GM23338 (cell line): ENCODE measurements around the gene SBF2. TPM values are rescaled to one million over a fixed set of nuclear protein-coding genes. Genes with fewer than 3 reads are reported as not detected.
A peak's percentile ranks its signal among the peaks of the same experiment; 100 is the strongest.

ENCODE experiments used
- ATAC-seq: fragments of 200-7000 bp; cut with Tn5 transposase; 3 replicates; pipeline ENCODE4 v1.9.1; 2020
- DNase-seq: peaks from one replicate; pipeline ENCODE4 v3.0.0-alpha.2; 2015; ENCODE audit warnings: low spot score
- H2AFZ ChIP-seq: fragments of 200-600 bp; sonication (generic); 2 replicates; pipeline ENCODE4 v1.8.0; 2016; ENCODE audit warnings: antibody characterized with exemption, mild to moderate bottlenecking, moderate library complexity
- H3F3A ChIP-seq: fragments of 200-600 bp; sonication (generic); replicated peaks from 2 replicates; pipeline ENCODE4 v1.8.0; 2017; ENCODE audit warnings: antibody characterized with exemption, mixed run types, low read depth
- H3K27ac ChIP-seq: fragments of 200-600 bp; sonication (generic); 2 replicates; pipeline ENCODE4 v1.6.1; 2016; ENCODE audit warnings: low read depth
- H3K27me3 ChIP-seq: fragments of 200-600 bp; sonication (generic); 2 replicates; pipeline ENCODE4 v1.8.0; 2016; ENCODE audit warnings: mild to moderate bottlenecking, mixed run types, moderate library complexity; ENCODE audit not compliant: insufficient read depth
- H3K36me3 ChIP-seq: fragments of 200-600 bp; sonication (generic); 2 replicates; pipeline ENCODE4 v1.8.0; 2016; ENCODE audit warnings: mild to moderate bottlenecking; ENCODE audit not compliant: insufficient read depth
- H3K4me1 ChIP-seq: fragments of 200-600 bp; sonication (generic); 2 replicates; pipeline ENCODE4 v1.8.0; 2016; ENCODE audit warnings: mild to moderate bottlenecking, moderate library complexity; ENCODE audit not compliant: insufficient read depth
- H3K4me2 ChIP-seq: fragments of 200-600 bp; sonication (generic); 2 replicates; pipeline ENCODE4 v1.7.1; 2017; ENCODE audit warnings: mixed run types
- H3K4me3 ChIP-seq: fragments of 200-600 bp; sonication (generic); 2 replicates; pipeline ENCODE4 v1.6.1; 2016; ENCODE audit warnings: mixed run types
- H3K79me2 ChIP-seq: fragments of 200-600 bp; sonication (generic); replicated peaks from 2 replicates; pipeline ENCODE4 v1.8.0; 2017; ENCODE audit warnings: mild to moderate bottlenecking; ENCODE audit not compliant: insufficient read depth
- H3K9me2 ChIP-seq: fragments of 200-600 bp; sonication (generic); 2 replicates; pipeline ENCODE4 v1.8.0; 2017; ENCODE audit not compliant: insufficient read depth
- H4K20me1 ChIP-seq: fragments of 200-600 bp; sonication (generic); replicated peaks from 2 replicates; pipeline ENCODE4 v1.8.0; 2017; ENCODE audit warnings: mild to moderate bottlenecking; ENCODE audit not compliant: insufficient read depth
- H3K27ac Mint-ChIP-seq: 2 replicates; pipeline ENCODE4 v1.8.0; 2020; ENCODE audit warnings: inconsistent platforms, mild to moderate bottlenecking, moderate library complexity, mixed read lengths
- H3K27me3 Mint-ChIP-seq: 3 replicates; pipeline ENCODE4 v1.8.0; 2022; ENCODE audit warnings: low read depth, mild to moderate bottlenecking, moderate library complexity, mixed read lengths, inconsistent platforms; ENCODE audit not compliant: insufficient read depth, poor library complexity
- H3K36me3 Mint-ChIP-seq: 3 replicates; pipeline ENCODE4 v1.8.0; 2021; ENCODE audit warnings: low read depth, mild to moderate bottlenecking, inconsistent platforms, moderate library complexity, mixed read lengths
- H3K4me1 Mint-ChIP-seq: 3 replicates; pipeline ENCODE4 v1.8.0; 2020; ENCODE audit warnings: mild to moderate bottlenecking, inconsistent platforms, mixed read lengths
- H3K4me3 Mint-ChIP-seq: 3 replicates; pipeline ENCODE4 v1.8.0; 2021; ENCODE audit warnings: moderate library complexity, mild to moderate bottlenecking, inconsistent platforms, mixed read lengths
- H3K9me3 Mint-ChIP-seq: 3 replicates; pipeline ENCODE4 v1.8.0; 2020; ENCODE audit warnings: moderate library complexity, mild to moderate bottlenecking, inconsistent platforms, mixed read lengths
- CREB1 ChIP-seq: fragments of 250-450 bp; sonication (Bioruptor Pico); IDR thresholded peaks from 2 replicates; pipeline ENCODE4 v1.5.0; 2020; ENCODE audit warnings: low read depth, mild to moderate bottlenecking, moderate library complexity
- ETS1 ChIP-seq: IDR thresholded peaks from 2 replicates; pipeline ENCODE4 v1.6.1; 2016; ENCODE audit warnings: antibody characterized with exemption
- EZH2 ChIP-seq: fragments of 200-600 bp; sonication (generic); IDR thresholded peaks from one replicate; pipeline ENCODE4 v1.8.0; 2017; ENCODE audit warnings: antibody characterized with exemption, mild to moderate bottlenecking, low read depth; ENCODE audit not compliant: unreplicated experiment
- EZH2phosphoT487 ChIP-seq: fragments of 200-600 bp; sonication (generic); IDR thresholded peaks from one replicate; pipeline ENCODE4 v1.8.1; 2018; ENCODE audit warnings: antibody characterized with exemption; ENCODE audit not compliant: unreplicated experiment
- JUNB ChIP-seq: IDR thresholded peaks from one replicate; pipeline ENCODE4 v1.6.1; 2016; ENCODE audit warnings: antibody characterized with exemption; ENCODE audit not compliant: unreplicated experiment
- REST ChIP-seq: IDR thresholded peaks from one replicate; pipeline ENCODE4 v1.6.1; 2018; ENCODE audit warnings: antibody characterized with exemption; ENCODE audit not compliant: unreplicated experiment
- STAT1 ChIP-seq: IDR thresholded peaks from one replicate; pipeline ENCODE4 v1.6.1; 2016; ENCODE audit warnings: antibody characterized with exemption; ENCODE audit not compliant: unreplicated experiment
- polyA plus RNA-seq: library from polyadenylated mRNA; unstranded; fragments of >200 nt; fragmentation: Nextera tagmentation; extraction: Ambion mirVana; gene quantifications from 2 replicates; pipeline ENCODE4 v1.2.1, GENCODE V29; 2016
- total RNA-seq: library from RNA; depleted of rRNA; stranded (reverse); fragments of >200 nt; shearing (Covaris generic); gene quantifications from 2 replicates; pipeline ENCODE4 v1.2.3, GENCODE V29; 2014

Gene SBF2
- total and polyA plus RNA-seq, 2 experiments from 2014 or later: 25.6 to 53.5 TPM

DNA sequence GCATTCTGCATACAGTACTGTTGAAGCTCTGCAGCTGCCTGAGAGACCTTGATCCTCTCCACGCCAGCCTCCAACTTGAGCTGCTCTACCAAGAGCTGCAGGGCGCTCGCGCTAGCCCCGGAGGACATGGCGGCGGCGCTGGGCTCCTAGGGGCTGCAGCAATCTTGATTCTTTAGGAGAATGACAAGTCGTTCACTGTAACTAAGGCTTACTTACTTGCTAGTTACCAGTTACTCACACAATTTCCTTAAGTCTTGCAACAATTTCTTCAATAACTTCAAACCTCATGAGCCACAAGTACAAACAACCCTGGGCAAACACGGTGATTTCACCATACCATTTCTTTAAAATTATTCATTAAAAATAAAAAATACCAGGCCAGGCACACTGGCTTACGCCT lies 21.9 kb downstream of the SBF2 start:
- Histone ChIP-seq H3F3A (no peaks in the 10 kb centered on the region), H3K36me3 (no peaks in the 10 kb centered on the region), H2AFZ (no peak overlapping the region), H3K27me3 (no peaks in the 10 kb centered on the region), H3K4me1 (0 out of 2 replicates have a peak, but pooled peaks cover 11% of the 10 kb centered on the region), H4K20me1 (no peaks in the 10 kb centered on the region), H3K4me3 (no peak overlapping the region), H3K9me2 (no peaks in the 10 kb centered on the region), H3K4me2 (no peak overlapping the region), H3K27ac (no peak overlapping the region), H3K79me2 (peaks cover 50% of the 10 kb centered on the region)
- Mint-ChIP-seq H3K9me3 (no peaks in the 10 kb centered on the region), H3K4me1 (peaks cover 16% of the 10 kb centered on the region), H3K27me3 (peaks cover 3% of the 10 kb centered on the region), H3K27ac (no peak overlapping the region), H3K36me3 (no peaks in the 10 kb centered on the region), H3K4me3 (no peak overlapping the region)
- ATAC-seq (no peak), DNase-seq (no peak)
- TF ChIP-seq CREB1 (CRISPR knock-in tag) (no peak), STAT1 (no peak), REST (no peak), EZH2 (no peak), ETS1 (no peak), EZH2phosphoT487 (no peak)

DNA sequence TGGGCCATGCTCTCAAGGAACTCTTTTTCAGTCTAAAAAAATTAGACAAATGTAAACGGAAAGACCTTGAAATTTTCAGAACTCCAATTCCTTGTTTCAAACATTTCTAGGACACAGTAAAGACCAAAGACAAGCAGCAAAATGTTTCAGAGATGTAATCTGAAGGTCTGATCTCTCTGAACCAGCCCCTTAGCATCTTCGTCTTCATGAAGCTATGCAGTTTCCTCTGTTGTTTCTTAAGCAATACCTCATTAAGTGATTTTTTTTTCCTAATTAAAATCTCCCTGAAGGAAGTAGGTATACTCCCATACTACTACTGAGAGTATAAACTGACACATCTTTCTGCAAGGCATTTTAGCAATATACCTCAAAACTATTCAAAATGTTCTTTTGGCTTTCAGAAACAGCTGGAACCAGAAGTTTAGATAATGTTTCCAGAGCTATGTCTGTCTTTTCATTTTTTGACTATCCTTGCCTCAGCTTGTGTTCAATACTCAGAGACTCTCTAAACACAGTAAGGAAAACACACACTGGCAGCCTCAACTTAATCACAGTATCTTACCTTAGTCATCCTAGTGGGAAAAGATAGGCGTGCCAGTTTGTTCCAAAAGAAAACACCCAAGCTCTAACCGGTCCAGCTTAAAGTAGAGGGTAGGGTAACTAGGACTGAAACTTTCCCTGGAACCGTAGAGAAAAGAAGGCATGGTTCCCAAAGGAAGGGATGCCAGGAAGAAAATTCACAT lies 25.1 kb downstream of the SBF2 start:
- no peaks in the 10 kb centered on the region for H4K20me1 ChIP-seq
- Mint-ChIP-seq H3K27ac (no peak overlapping the region), H3K9me3 (no peaks in the 10 kb centered on the region; the same call in 2 of the 3 replicates), H3K4me1 (no peaks in the 10 kb centered on the region; the same call in 1 of the 3 replicates), H3K4me3 (no peak overlapping the region), H3K36me3 (peaks cover 7% of the 10 kb centered on the region; the same call in 1 of the 3 replicates), H3K27me3 (no peaks in the 10 kb centered on the region)
- H3K27ac ChIP-seq: 0 out of 2 replicates have a peak overlapping the region, but pooled peaks have one; percentile 0
- no peaks in the 10 kb centered on the region for H3K4me1 ChIP-seq
- H3K4me3 ChIP-seq: no peak overlapping the region
- no peak for TF ChIP-seq JUNB
- H2AFZ ChIP-seq: no peak overlapping the region
- H3K27me3 ChIP-seq: no peaks in the 10 kb centered on the region
- no peaks in the 10 kb centered on the region for H3F3A ChIP-seq
- no peak overlapping the region for H3K4me2 ChIP-seq
- no peaks in the 10 kb centered on the region for H3K36me3 ChIP-seq
- ATAC-seq (no peak), DNase-seq (no peak)
- peaks cover 29% of the 10 kb centered on the region for H3K79me2 ChIP-seq
- H3K9me2 ChIP-seq: no peaks in the 10 kb centered on the region
